Urothelium cell line (cell line): Measurements from ENCODE around the gene S100A8.
"Not testable (repeated sequence)": the region's sequence is repeated elsewhere in the genome, so short reads cannot be mapped to it uniquely, and the experiment has no call there.

Experiments used
- DNase-seq: peaks from one replicate; pipeline ENCODE4 v3.0.0; 2011; ENCODE audit warnings: low spot score, mixed read lengths
- FAIRE-seq: peaks from 2 replicates; lab custom pipeline; 2011; peaks lifted over from hg19 to GRCh38; lab: Jason Lieb, UNC

S100A8 gene

GRCh38 chr1:153390938-153391710, at the start of gene S100A8:
Gene S100A8 (minus strand): TSS chr1:153391073. CDS start chr1:153390535, 538 bp downstream.
- no peak for DNase-seq
- peak; percentile 37 for FAIRE-seq

DNA sequence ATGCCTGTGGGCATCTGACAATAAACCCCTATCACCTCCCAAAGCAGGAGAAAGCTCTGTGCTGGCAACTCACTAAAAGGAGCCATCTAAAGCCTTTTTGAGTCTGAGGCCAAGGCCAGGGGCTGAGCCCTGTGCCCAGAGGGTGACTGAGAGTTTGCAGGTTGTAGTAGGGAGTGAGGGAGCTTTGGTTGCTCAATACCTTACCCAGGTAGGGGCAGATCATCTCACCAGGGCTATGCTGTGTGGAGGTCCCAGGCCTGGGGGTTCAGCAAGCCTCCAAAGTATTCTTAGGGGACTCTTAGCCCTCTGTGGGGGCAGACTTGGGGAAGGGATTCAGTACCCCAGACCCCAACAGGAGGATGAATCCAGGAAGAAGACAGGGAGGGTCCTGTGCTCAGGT, 48.4 kb upstream of the S100A8 start:
- FAIRE-seq: no peak
- DNase-seq: no peak

DNA sequence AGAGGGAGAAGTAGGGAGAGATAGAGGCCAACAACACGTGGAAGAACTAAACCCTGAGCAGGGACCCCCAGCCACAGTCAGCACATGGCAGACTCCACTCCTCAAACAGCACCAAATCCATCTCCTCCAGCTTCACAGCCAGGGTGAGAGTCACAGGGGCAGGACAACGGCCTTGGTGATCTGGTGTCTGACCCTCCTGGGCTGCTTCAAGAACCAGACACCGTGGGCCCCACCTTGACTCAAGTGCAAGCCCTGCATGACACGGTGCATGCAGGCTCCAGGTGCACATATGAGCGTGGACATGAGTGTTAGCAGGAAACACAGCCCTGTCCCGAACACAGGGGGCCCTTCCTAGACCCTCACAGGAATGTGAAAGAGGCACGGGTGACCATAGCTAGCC, 47.7 kb upstream of the S100A8 start:
- DNase-seq (no peak), FAIRE-seq (no peak)

DNA sequence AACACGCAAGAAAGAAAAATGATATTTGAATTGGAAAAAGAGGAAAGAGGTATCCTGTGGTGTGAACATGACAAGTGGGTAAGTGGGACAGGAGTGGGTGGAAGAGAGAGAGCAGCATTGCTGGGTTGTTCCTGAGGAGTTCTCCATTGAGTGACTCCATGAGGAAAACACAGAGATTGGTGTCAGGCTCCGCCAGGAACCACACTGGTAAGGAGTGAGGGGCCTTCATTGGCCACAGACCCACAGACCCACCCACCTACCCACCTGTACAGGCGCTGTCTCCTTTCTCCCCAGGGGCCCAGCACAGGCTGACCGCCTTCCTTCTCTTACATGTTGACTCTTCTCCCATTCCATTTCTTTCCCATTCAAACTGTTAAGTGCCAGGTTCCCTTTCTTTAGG, 46.4 kb upstream of the S100A8 start:
- FAIRE-seq: no peak
- DNase-seq: no peak

DNA sequence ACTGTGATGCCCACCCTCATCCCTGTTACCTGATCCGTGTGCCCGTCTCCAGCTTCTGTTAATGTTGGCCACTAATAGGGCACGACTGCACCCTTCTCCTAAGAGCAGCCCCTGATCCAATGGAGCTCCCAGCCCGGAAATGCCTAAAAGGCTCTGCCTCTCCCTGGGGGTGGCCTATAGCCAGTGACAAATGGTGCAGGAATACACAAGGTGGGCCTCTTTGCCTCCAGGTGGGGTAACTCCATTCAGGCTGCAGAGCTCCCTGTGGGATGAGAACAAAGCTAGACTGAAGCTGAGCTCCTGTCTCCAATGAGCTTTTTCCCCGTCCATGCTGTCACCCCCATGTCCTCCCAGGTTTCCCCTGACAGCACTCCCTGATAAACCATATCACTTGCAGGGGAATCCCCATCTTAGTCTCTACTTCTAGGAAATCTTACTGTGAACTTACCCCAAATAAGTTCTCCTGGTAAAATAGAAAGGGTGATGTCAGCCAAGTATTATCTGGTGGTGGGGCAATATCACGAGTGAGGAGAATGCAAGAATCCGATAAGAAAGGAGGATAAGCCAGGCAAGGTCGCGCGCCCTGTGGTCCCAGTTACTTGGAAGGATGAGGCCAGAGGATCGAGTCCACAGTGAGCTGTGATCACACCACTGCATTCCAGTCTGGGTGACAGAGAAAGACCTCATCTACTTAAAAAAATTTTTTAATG, 44.0 kb upstream of the S100A8 start:
- DNase-seq (no peak), FAIRE-seq (no peak)

DNA sequence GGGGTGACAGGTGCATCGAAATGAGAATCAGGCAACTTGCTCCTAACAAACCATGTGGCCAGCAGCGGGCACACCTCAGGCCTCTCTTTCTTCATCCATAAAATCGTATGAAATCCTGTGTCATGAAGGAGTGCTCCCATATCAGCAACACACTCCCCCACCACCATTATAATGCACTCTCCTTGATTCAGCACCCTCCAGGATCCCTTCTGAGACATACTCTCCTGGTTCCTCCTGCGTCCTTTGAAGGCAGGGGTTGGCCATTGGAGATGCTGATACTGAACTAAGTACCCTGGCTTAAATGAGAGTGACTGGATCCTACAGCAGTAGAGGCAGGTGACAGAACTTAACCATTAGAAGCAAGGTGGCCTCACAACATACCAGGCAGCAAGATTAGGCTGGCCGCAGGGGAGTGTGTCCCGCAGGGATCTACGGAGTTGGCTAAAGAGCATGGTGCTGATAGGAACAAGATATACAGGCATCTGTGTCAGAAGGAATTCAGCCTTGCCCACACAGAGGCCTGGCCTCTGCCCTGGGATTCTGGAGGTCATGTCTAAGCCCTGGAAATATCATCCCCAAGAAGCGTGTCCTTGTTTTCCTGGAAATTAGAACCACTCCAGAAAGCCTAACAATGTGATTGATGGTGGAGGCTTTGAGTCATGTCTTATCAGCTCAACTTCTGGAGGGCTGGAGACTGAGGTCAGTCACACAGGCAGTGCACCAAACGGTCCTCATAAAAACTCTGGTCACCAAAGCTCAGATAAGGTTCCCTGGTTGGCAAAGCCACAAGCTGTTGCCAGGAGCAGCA, 42.2 kb upstream of the S100A8 start:
- FAIRE-seq (no peak), DNase-seq (no peak)

DNA sequence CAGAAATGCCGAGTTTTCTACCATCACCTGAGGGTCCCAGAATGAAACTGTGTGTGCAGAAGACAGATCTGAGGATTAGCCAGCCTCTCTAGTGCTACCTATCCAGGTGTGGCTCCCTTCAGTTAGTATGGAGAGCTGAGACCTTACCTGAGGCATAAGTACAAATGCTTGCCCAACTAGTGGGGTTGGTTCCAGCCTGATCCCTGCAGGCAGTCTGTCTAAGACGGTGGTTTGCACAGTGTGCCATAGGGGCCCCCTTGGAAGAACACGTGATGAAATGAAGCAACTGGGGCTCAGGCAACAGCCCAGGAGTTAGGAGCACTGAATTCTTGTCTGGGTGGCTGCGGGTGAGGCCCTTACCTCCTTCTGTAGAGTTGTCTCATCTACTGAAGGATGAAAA, 41.1 kb upstream of the S100A8 start:
- DNase-seq (no peak), FAIRE-seq (no peak)

DNA sequence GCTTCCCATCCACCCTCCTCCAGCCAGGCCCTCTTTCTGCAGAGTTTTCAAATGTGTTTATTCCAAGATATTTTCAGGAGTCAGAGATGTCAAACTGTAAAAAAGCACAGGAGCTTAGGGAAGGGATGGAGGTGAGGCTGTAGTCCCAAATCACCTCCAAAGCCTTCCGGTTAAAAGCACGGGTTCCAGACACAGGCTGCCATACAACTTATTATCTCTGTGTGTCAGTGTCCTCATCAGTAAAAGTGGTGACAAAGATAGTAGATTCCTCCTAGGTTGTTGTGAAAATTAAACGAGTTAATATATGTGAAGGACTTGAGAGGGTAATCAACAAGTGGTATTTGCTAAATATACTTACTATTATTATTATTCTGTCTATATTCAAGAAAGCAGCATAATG, 40.6 kb upstream of the S100A8 start:
- FAIRE-seq (no peak), DNase-seq (no peak)

DNA sequence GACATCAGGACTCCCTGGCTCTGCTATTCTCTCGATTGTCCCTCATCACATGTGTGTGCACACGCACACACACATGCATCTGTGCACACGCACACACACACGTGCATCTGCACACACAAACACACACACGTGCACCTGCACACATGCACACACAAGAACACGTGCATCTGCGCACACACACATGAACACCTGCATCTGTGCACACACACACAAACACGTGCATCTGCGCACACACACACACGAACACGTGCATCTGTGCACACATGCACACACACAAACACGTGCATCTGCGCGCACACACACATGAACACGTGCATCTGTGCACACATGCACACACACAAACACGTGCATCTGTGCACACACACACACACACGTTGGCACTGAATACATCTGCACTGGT, 40.1 kb upstream of the S100A8 start:
- FAIRE-seq (peak; percentile 77), DNase-seq (no peak)

GRCh38 chr1:153430561-153430960, 39.7 kb upstream of the S100A8 start:
- FAIRE-seq: no peak

DNA sequence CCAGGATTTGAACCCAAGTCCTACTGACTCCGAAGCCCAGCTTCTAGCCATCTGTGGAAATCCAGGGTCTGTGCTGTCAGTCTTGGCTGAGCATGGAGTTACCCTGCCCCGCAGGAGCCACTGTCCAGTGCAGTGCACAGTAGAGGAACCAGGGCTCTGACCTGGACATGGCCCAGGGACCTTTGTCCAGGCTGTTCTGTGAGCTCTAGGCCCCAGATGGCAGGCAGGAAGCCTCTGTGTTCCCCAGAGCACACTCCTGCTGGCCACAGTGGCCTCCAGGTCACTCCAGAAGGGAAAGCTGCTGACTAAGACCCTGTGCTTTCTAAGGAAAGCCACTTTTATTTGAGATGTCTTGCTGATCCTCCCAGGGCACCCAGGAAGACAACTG, 39.3 kb upstream of the S100A8 start:
- no peak for DNase-seq
- no peak for FAIRE-seq

More at GRCh38 chr1:153430561-153430960, 39.7 kb upstream of the S100A8 start:
- no peak for DNase-seq

- FAIRE-seq: no peak
- no peak for DNase-seq
These were observed 38.6 kb upstream of the S100A8 start for GRCh38 chr1:153429266-153430165.

GRCh38 chr1:153428791-153429190, 37.9 kb upstream of the S100A8 start:
- FAIRE-seq (no peak), DNase-seq (no peak)

GRCh38 chr1:153428073-153428638, 37.3 kb upstream of the S100A8 start:
- DNase-seq: no peak
- FAIRE-seq: no peak

DNA sequence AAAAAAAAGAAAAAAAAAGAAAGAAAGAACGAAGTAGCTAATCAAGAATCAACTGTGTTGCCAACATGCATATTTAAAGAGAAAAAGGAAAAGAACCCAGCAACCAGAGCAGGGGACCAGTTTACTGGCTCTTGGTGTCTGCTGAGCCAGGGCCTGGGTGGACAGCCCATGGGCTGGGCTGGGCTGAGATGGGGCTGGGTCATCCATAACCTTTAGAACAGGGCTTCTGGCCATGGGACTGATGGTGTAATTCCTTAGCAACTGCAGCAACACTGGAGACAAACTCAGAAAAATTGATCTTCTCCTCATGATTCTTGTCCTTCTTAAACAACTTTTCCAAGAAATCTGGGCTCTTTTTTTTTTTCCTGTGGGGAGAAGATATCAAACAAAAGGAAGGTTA, 35.9 kb upstream of the S100A8 start:
- DNase-seq: no peak
- FAIRE-seq: no peak

- peak; percentile 63 for DNase-seq
- no peak for FAIRE-seq
These were observed 31.7 kb upstream of the S100A8 start for GRCh38 chr1:153422450-153423068.

GRCh38 chr1:153420306-153420705, 29.4 kb upstream of the S100A8 start:
- DNase-seq: no peak
- FAIRE-seq: peak; percentile 58

DNA sequence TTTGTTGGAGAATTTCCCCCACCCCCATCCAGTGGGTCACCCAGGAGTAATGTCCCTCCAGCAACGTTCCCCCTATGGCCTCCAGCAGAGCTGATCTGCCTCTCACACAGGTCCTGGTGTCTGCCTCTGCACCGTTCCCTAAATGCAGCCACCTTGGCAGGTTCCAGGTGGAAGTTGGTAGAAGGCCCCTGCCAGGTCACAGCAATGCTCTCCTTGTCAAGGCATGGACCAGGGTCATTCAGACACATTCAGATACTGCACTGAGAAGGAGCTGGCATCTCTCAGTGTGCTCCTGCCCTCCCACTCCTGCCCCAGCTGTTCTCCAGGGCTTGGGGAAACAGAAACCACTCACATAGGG, 28.5 kb upstream of the S100A8 start:
- DNase-seq, FAIRE-seq: not testable (repeated sequence)

DNA sequence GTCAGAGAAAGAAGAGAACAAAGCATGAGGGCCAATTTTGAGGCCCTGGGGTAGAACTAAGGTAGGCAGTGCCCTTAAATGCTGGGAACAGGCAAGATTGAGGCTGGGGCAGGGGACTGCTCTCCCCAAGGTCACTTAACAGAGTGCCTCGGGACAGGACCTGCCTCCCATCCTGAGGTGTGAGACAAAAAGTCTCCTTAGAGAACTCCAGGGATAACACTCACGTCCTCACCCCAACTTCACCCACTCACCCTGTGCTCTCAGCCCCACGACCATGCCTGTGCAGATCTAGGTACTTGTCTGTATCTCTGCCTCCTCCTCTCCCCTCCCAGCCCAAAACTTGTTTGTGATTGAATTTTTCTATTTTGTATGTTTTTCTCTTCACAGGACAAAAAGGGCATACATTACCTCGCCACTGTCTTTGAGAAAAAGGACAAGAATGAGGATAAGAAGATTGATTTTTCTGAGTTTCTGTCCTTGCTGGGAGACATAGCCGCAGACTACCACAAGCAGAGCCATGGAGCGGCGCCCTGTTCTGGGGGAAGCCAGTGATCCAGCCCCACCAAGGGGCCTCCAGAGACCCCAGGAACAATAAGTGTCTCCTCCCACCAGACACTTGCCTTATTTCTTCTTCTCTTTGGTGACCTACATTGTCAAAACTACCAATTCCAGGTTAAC, 28.0 kb upstream of the S100A8 start:
- not testable (repeated sequence) for DNase-seq, FAIRE-seq
